ENCODE data around the gene DBNDD1.
A peak's percentile ranks its signal among the peaks of the same experiment; 100 is the strongest.
"Not testable (repeated sequence)": the region's sequence is repeated elsewhere in the genome, so short reads cannot be mapped to it uniquely, and the experiment has no call there.

The DBNDD1 gene

GRCh38 chr16:89995475-89996177, 23.6 kb downstream of the DBNDD1 start:
- not testable (repeated sequence) for H3K27me3 ChIP-seq (ENCODE audit: control insufficient read depth in 1 of 2, insufficient read depth in 2 of 2, low read length in 2 of 2); H3K4me3 ChIP-seq (ENCODE audit: low read depth in 1 of 2, low read length in 2 of 2); H3K9me3 ChIP-seq (ENCODE audit: low read length); H3K4me1 ChIP-seq (ENCODE audit: insufficient read depth, low read length); H3K9ac ChIP-seq (ENCODE audit: low read length)
- Histone ChIP-seq H3K27ac (ENCODE audit: low read depth, low read length) (peak overlapping the region; percentile 42), H3K36me3 (ENCODE audit: insufficient read depth, low read length) (peaks cover 64% of the 10 kb centered on the region)

- Histone ChIP-seq H3K36me3 (ENCODE audit: insufficient read depth, low read length) (peaks cover 66% of the 10 kb centered on the region), H3K27ac (ENCODE audit: low read depth, low read length) (peak overlapping the region; percentile 52)
- H3K27me3 ChIP-seq (ENCODE audit: control insufficient read depth in 1 of 2, insufficient read depth in 2 of 2, low read length in 2 of 2); H3K9me3 ChIP-seq (ENCODE audit: low read length); H3K4me1 ChIP-seq (ENCODE audit: insufficient read depth, low read length); H3K4me3 ChIP-seq (ENCODE audit: low read depth in 1 of 2, low read length in 2 of 2); H3K9ac ChIP-seq (ENCODE audit: low read length): not testable (repeated sequence)
Observed at GRCh38 chr16:89994721-89995474, 24.4 kb downstream of the DBNDD1 start.

- H3K27ac ChIP-seq (ENCODE audit: low read depth, low read length) = peak overlapping the region; percentile 52
- H3K4me1 ChIP-seq (ENCODE audit: insufficient read depth, low read length) = no peaks in the 10 kb centered on the region
- H3K9ac ChIP-seq (ENCODE audit: low read length) = no peak overlapping the region
- peaks cover 65% of the 10 kb centered on the region for H3K36me3 ChIP-seq (ENCODE audit: insufficient read depth, low read length)
- no peak overlapping the region for H3K4me3 ChIP-seq (ENCODE audit: low read depth in 1 of 2, low read length in 2 of 2)
- H3K9me3 ChIP-seq (ENCODE audit: low read length) = no peaks in the 10 kb centered on the region
- H3K27me3 ChIP-seq (ENCODE audit: control insufficient read depth in 1 of 2, insufficient read depth in 2 of 2, low read length in 2 of 2) = no peaks in the 10 kb centered on the region
Observed at GRCh38 chr16:89994389-89994720, 24.9 kb downstream of the DBNDD1 start.

- H3K27me3 ChIP-seq (ENCODE audit: control insufficient read depth in 1 of 2, insufficient read depth in 2 of 2, low read length in 2 of 2) = no peaks in the 10 kb centered on the region
- H3K4me3 ChIP-seq (ENCODE audit: low read depth in 1 of 2, low read length in 2 of 2) = no peak overlapping the region
- no peaks in the 10 kb centered on the region for H3K9me3 ChIP-seq (ENCODE audit: low read length)
- peaks cover 65% of the 10 kb centered on the region for H3K36me3 ChIP-seq (ENCODE audit: insufficient read depth, low read length)
- H3K4me1 ChIP-seq (ENCODE audit: insufficient read depth, low read length) = no peaks in the 10 kb centered on the region
- no peak overlapping the region for H3K9ac ChIP-seq (ENCODE audit: low read length)
- H3K27ac ChIP-seq (ENCODE audit: low read depth, low read length) = peak overlapping the region; percentile 52
Observed at GRCh38 chr16:89993971-89994370, 25.3 kb downstream of the DBNDD1 start.

- no peaks in the 10 kb centered on the region for H3K4me1 ChIP-seq (ENCODE audit: insufficient read depth, low read length)
- H3K9me3 ChIP-seq (ENCODE audit: low read length) = no peaks in the 10 kb centered on the region
- no peak overlapping the region for H3K9ac ChIP-seq (ENCODE audit: low read length)
- H3K27ac ChIP-seq (ENCODE audit: low read depth, low read length) = no peak overlapping the region
- H3K4me3 ChIP-seq (ENCODE audit: low read depth in 1 of 2, low read length in 2 of 2) = no peak overlapping the region
- no peaks in the 10 kb centered on the region for H3K27me3 ChIP-seq (ENCODE audit: control insufficient read depth in 1 of 2, insufficient read depth in 2 of 2, low read length in 2 of 2)
- H3K36me3 ChIP-seq (ENCODE audit: insufficient read depth, low read length) = peaks cover 62% of the 10 kb centered on the region
Observed at GRCh38 chr16:89993377-89993776, 25.9 kb downstream of the DBNDD1 start.

- peaks cover 59% of the 10 kb centered on the region for H3K36me3 ChIP-seq (ENCODE audit: insufficient read depth, low read length)
- H3K9me3 ChIP-seq (ENCODE audit: low read length) = no peaks in the 10 kb centered on the region
- H3K27ac ChIP-seq (ENCODE audit: low read depth, low read length) = no peak overlapping the region
- no peaks in the 10 kb centered on the region for H3K4me1 ChIP-seq (ENCODE audit: insufficient read depth, low read length)
- no peak overlapping the region for H3K9ac ChIP-seq (ENCODE audit: low read length)
- H3K4me3 ChIP-seq (ENCODE audit: low read depth in 1 of 2, low read length in 2 of 2) = no peak overlapping the region
- H3K27me3 ChIP-seq (ENCODE audit: control insufficient read depth in 1 of 2, insufficient read depth in 2 of 2, low read length in 2 of 2) = no peaks in the 10 kb centered on the region
Observed at GRCh38 chr16:89990799-89991198, 28.5 kb downstream of the DBNDD1 start.

- peaks cover 61% of the 10 kb centered on the region for H3K36me3 ChIP-seq (ENCODE audit: insufficient read depth, low read length)
- no peaks in the 10 kb centered on the region for H3K9me3 ChIP-seq (ENCODE audit: low read length)
- no peak overlapping the region for H3K4me3 ChIP-seq (ENCODE audit: low read depth in 1 of 2, low read length in 2 of 2)
- no peak overlapping the region for H3K9ac ChIP-seq (ENCODE audit: low read length)
- no peak overlapping the region for H3K27ac ChIP-seq (ENCODE audit: low read depth, low read length)
- H3K4me1 ChIP-seq (ENCODE audit: insufficient read depth, low read length) = no peaks in the 10 kb centered on the region
- no peaks in the 10 kb centered on the region for H3K27me3 ChIP-seq (ENCODE audit: control insufficient read depth in 1 of 2, insufficient read depth in 2 of 2, low read length in 2 of 2)
Observed at GRCh38 chr16:89988951-89989350, 30.3 kb downstream of the DBNDD1 start.

- H3K36me3 ChIP-seq (ENCODE audit: insufficient read depth, low read length) = peaks cover 60% of the 10 kb centered on the region
Observed at GRCh38 chr16:89987169-89987568, 32.1 kb downstream of the DBNDD1 start.

GRCh38 chr16:89986600-89986999, 32.7 kb downstream of the DBNDD1 start:
- Histone ChIP-seq H3K9me3 (ENCODE audit: low read length) (no peaks in the 10 kb centered on the region), H3K27ac (ENCODE audit: low read depth, low read length) (no peak overlapping the region), H3K9ac (ENCODE audit: low read length) (no peak overlapping the region), H3K4me3 (ENCODE audit: low read depth in 1 of 2, low read length in 2 of 2) (no peak overlapping the region), H3K4me1 (ENCODE audit: insufficient read depth, low read length) (no peaks in the 10 kb centered on the region), H3K27me3 (ENCODE audit: control insufficient read depth in 1 of 2, insufficient read depth in 2 of 2, low read length in 2 of 2) (no peaks in the 10 kb centered on the region), H3K36me3 (ENCODE audit: insufficient read depth, low read length) (peaks cover 59% of the 10 kb centered on the region)

More at GRCh38 chr16:89987169-89987568, 32.1 kb downstream of the DBNDD1 start:
- Histone ChIP-seq H3K27ac (ENCODE audit: low read depth, low read length) (no peak overlapping the region), H3K9me3 (ENCODE audit: low read length) (no peaks in the 10 kb centered on the region), H3K4me1 (ENCODE audit: insufficient read depth, low read length) (no peaks in the 10 kb centered on the region), H3K27me3 (ENCODE audit: control insufficient read depth in 1 of 2, insufficient read depth in 2 of 2, low read length in 2 of 2) (no peaks in the 10 kb centered on the region), H3K9ac (ENCODE audit: low read length) (no peak overlapping the region), H3K4me3 (ENCODE audit: low read depth in 1 of 2, low read length in 2 of 2) (no peak overlapping the region)

- Histone ChIP-seq H3K36me3 (ENCODE audit: insufficient read depth, low read length) (peaks cover 53% of the 10 kb centered on the region), H3K9me3 (ENCODE audit: low read length) (no peaks in the 10 kb centered on the region), H3K9ac (ENCODE audit: low read length) (no peak overlapping the region), H3K4me1 (ENCODE audit: insufficient read depth, low read length) (no peaks in the 10 kb centered on the region), H3K27ac (ENCODE audit: low read depth, low read length) (no peak overlapping the region), H3K27me3 (ENCODE audit: control insufficient read depth in 1 of 2, insufficient read depth in 2 of 2, low read length in 2 of 2) (no peaks in the 10 kb centered on the region), H3K4me3 (ENCODE audit: low read depth in 1 of 2, low read length in 2 of 2) (no peak overlapping the region)
Observed at GRCh38 chr16:89985219-89985618, 34.0 kb downstream of the DBNDD1 start.

- H3K4me3 ChIP-seq (ENCODE audit: low read depth in 1 of 2, low read length in 2 of 2) = no peak overlapping the region
- no peak overlapping the region for H3K27ac ChIP-seq (ENCODE audit: low read depth, low read length)
- H3K27me3 ChIP-seq (ENCODE audit: control insufficient read depth in 1 of 2, insufficient read depth in 2 of 2, low read length in 2 of 2) = no peaks in the 10 kb centered on the region
- no peak overlapping the region for H3K9ac ChIP-seq (ENCODE audit: low read length)
- H3K36me3 ChIP-seq (ENCODE audit: insufficient read depth, low read length) = peaks cover 55% of the 10 kb centered on the region
- H3K9me3 ChIP-seq (ENCODE audit: low read length) = no peaks in the 10 kb centered on the region
- H3K4me1 ChIP-seq (ENCODE audit: insufficient read depth, low read length) = no peaks in the 10 kb centered on the region
Observed at GRCh38 chr16:89984216-89984615, 35.0 kb downstream of the DBNDD1 start.

- no peak overlapping the region for H3K27ac ChIP-seq (ENCODE audit: low read depth, low read length)
- no peaks in the 10 kb centered on the region for H3K27me3 ChIP-seq (ENCODE audit: control insufficient read depth in 1 of 2, insufficient read depth in 2 of 2, low read length in 2 of 2)
- H3K9me3 ChIP-seq (ENCODE audit: low read length) = no peaks in the 10 kb centered on the region
- no peaks in the 10 kb centered on the region for H3K4me1 ChIP-seq (ENCODE audit: insufficient read depth, low read length)
- no peak overlapping the region for H3K9ac ChIP-seq (ENCODE audit: low read length)
- no peak overlapping the region for H3K4me3 ChIP-seq (ENCODE audit: low read depth in 1 of 2, low read length in 2 of 2)
- peaks cover 52% of the 10 kb centered on the region for H3K36me3 ChIP-seq (ENCODE audit: insufficient read depth, low read length)
Observed at GRCh38 chr16:89983536-89983935, 35.7 kb downstream of the DBNDD1 start.
